Astrocyte (in vitro differentiated cells and primary cell): ENCODE data around the gene S100B. TPM values are rescaled to one million over a fixed set of nuclear protein-coding genes. Genes with fewer than 3 reads are reported as not detected.
"Not testable (repeated sequence)": the region's sequence is repeated elsewhere in the genome, so short reads cannot be mapped to it uniquely, and the experiment has no call there.

Experiments used
- DNase-seq: peaks from one replicate; pipeline ENCODE4 v3.0.0-alpha.2; 2010; ENCODE audit warnings: low read depth
- FAIRE-seq: peaks from 2 replicates; lab custom pipeline; 2011; peaks lifted over from hg19 to GRCh38; lab: Jason Lieb, UNC
- H2AFZ ChIP-seq: 2 replicates; pipeline ENCODE4 v1.6.0; 2012; ENCODE audit warnings: low read depth, low read length, inconsistent platforms
- H3K27ac ChIP-seq: 2 replicates; pipeline ENCODE4 v1.5.1; 2011; ENCODE audit warnings: low read depth, low read length, inconsistent platforms
- H3K27me3 ChIP-seq: 2 replicates; pipeline ENCODE4 v1.6.0; 2011; ENCODE audit warnings: low read length, inconsistent platforms; ENCODE audit not compliant: insufficient read depth
- H3K36me3 ChIP-seq: 2 replicates; pipeline ENCODE4 v1.5.1; 2011; ENCODE audit warnings: low read length, inconsistent platforms; ENCODE audit not compliant: insufficient read depth
- H3K4me1 ChIP-seq: 2 replicates; pipeline ENCODE4 v1.5.1; 2011; ENCODE audit warnings: low read length, inconsistent platforms; ENCODE audit not compliant: insufficient read depth
- H3K4me2 ChIP-seq: 2 replicates; pipeline ENCODE4 v1.6.0; 2012; ENCODE audit warnings: low read length, inconsistent platforms
- H3K4me3 ChIP-seq: 2 replicates; pipeline ENCODE4 v1.5.1; 2011; ENCODE audit warnings: low read depth, mild to moderate bottlenecking, low read length, inconsistent platforms; ENCODE audit not compliant: insufficient read depth
- H3K79me2 ChIP-seq: 2 replicates; pipeline ENCODE4 v1.6.0; 2012; ENCODE audit warnings: mild to moderate bottlenecking, low read length, inconsistent platforms; ENCODE audit not compliant: insufficient read depth
- H3K9ac ChIP-seq: 2 replicates; pipeline ENCODE4 v1.6.0; 2012; ENCODE audit warnings: mild to moderate bottlenecking, low read length, inconsistent platforms
- H3K9me3 ChIP-seq: 2 replicates; pipeline ENCODE4 v1.5.1; 2012; ENCODE audit warnings: low read depth, mild to moderate bottlenecking, low read length, inconsistent platforms; ENCODE audit not compliant: insufficient read depth
- H4K20me1 ChIP-seq: 2 replicates; pipeline ENCODE4 v1.6.0; 2012; ENCODE audit warnings: low read length, inconsistent platforms; ENCODE audit not compliant: insufficient read depth
- H3K27ac Mint-ChIP-seq: one replicate; pipeline ENCODE4 v1.8.0; 2021; ENCODE audit warnings: mild to moderate bottlenecking, mixed read lengths; ENCODE audit not compliant: unreplicated experiment
- H3K27me3 Mint-ChIP-seq: one replicate; pipeline ENCODE4 v1.8.0; 2021; ENCODE audit warnings: low read depth, mixed read lengths; ENCODE audit not compliant: unreplicated experiment
- H3K36me3 Mint-ChIP-seq: one replicate; pipeline ENCODE4 v1.8.0; 2021; ENCODE audit warnings: low read depth, mixed read lengths; ENCODE audit not compliant: unreplicated experiment
- H3K4me1 Mint-ChIP-seq: one replicate; pipeline ENCODE4 v1.8.0; 2021; ENCODE audit warnings: low read depth, mixed read lengths; ENCODE audit not compliant: unreplicated experiment
- H3K4me3 Mint-ChIP-seq: one replicate; pipeline ENCODE4 v1.8.0; 2021; ENCODE audit warnings: mild to moderate bottlenecking, moderate library complexity, mixed read lengths; ENCODE audit not compliant: unreplicated experiment
- H3K9me3 Mint-ChIP-seq: one replicate; pipeline ENCODE4 v1.8.0; 2021; ENCODE audit warnings: mild to moderate bottlenecking, mixed read lengths; ENCODE audit not compliant: unreplicated experiment
- CTCF ChIP-seq: IDR thresholded peaks from 2 replicates; pipeline ENCODE4 v1.5.1; 2011; ENCODE audit warnings: low read depth, mild to moderate bottlenecking, inconsistent platforms, low read length, moderate library complexity; ENCODE audit not compliant: insufficient read depth
- EZH2 ChIP-seq: IDR thresholded peaks from 2 replicates; pipeline ENCODE4 v1.6.1; 2012; ENCODE audit warnings: mild to moderate bottlenecking, low read length, inconsistent platforms; ENCODE audit not compliant: insufficient read depth
- total RNA-seq: library from RNA; stranded (reverse); gene quantifications from 2 replicates; pipeline ENCODE4 v1.2.1, GENCODE V29; 2021

S100B gene
- total RNA-seq, 1 donor from 2014 or later, result 2.0 TPM

- Histone ChIP-seq H4K20me1 (no peaks in the 10 kb centered on the region), H3K27ac (no peak overlapping the region), H3K9ac (no peak overlapping the region), H3K79me2 (no peaks in the 10 kb centered on the region), H3K36me3 (peaks cover 2% of the 10 kb centered on the region), H3K4me3 (no peak overlapping the region), H2AFZ (no peak overlapping the region), H3K27me3 (no peaks in the 10 kb centered on the region), H3K9me3 (peaks cover 18% of the 10 kb centered on the region), H3K4me2 (no peak overlapping the region), H3K4me1 (no peaks in the 10 kb centered on the region)
- DNase-seq, result no peak
- Mint-ChIP-seq H3K36me3 (peaks cover 62% of the 10 kb centered on the region), H3K27me3 (no peaks in the 10 kb centered on the region), H3K27ac (no peak overlapping the region), H3K9me3 (peaks cover 58% of the 10 kb centered on the region), H3K4me1 (no peaks in the 10 kb centered on the region), H3K4me3 (no peak overlapping the region)
- no peak for TF ChIP-seq EZH2
- no peak for TF ChIP-seq CTCF
- FAIRE-seq, result no peak
Measured at GRCh38 chr21:46581780-46582307, 23.0 kb downstream of the S100B start.

GRCh38 chr21:46579394-46579793, 25.5 kb downstream of the S100B start:
- H3K27me3 ChIP-seq, H3K4me3 ChIP-seq, H3K4me3 Mint-ChIP-seq, H2AFZ ChIP-seq, DNase-seq, H3K4me1 Mint-ChIP-seq, H3K27me3 Mint-ChIP-seq, H3K4me2 ChIP-seq, H3K36me3 ChIP-seq, H3K9ac ChIP-seq, FAIRE-seq, H3K4me1 ChIP-seq, H3K79me2 ChIP-seq, H3K9me3 ChIP-seq, H4K20me1 ChIP-seq, H3K27ac ChIP-seq, H3K27ac Mint-ChIP-seq: not testable (repeated sequence)
- Mint-ChIP-seq H3K9me3 (peaks cover 44% of the 10 kb centered on the region), H3K36me3 (peaks cover 64% of the 10 kb centered on the region)

GRCh38 chr21:46577786-46578185, 27.1 kb downstream of the S100B start:
- H3K4me1 Mint-ChIP-seq, H3K27me3 Mint-ChIP-seq, H2AFZ ChIP-seq, H3K27me3 ChIP-seq, H3K4me1 ChIP-seq, H3K9ac ChIP-seq, DNase-seq, H3K36me3 ChIP-seq, FAIRE-seq, H3K4me3 ChIP-seq, H3K4me2 ChIP-seq, H3K4me3 Mint-ChIP-seq, H3K27ac ChIP-seq, H3K79me2 ChIP-seq, H3K27ac Mint-ChIP-seq, H3K9me3 ChIP-seq, H4K20me1 ChIP-seq: not testable (repeated sequence)
- H3K9me3 Mint-ChIP-seq, result peaks cover 46% of the 10 kb centered on the region
- H3K36me3 Mint-ChIP-seq, result peaks cover 57% of the 10 kb centered on the region
